Activated CD4-positive, alpha-beta memory T cell treated with anti-CD3 and anti-CD28 coated beads, Interleukin-2, amount 10 ng/mL, durations not matched to agents 7 days and 5 days (primary cell): ENCODE data around the gene MYBPH. TPM values are rescaled to one million over a fixed set of nuclear protein-coding genes. Genes with fewer than 3 reads are reported as not detected.

Experiments used
- CTCF ChIA-PET: fragments of 350-600 bp; sonication (Branson Sonifier 250); formaldehyde crosslinking; loops from one replicate; lab custom pipeline; 2021; ENCODE audit warnings: antibody characterized with exemption, inconsistent platforms; lab: Charles Lee
- POLR2A ChIA-PET: fragments of 350-600 bp; sonication (Branson Sonifier 250); formaldehyde crosslinking; loops from one replicate; lab custom pipeline; 2021; ENCODE audit warnings: antibody characterized with exemption; lab: Charles Lee
- DNase-seq: peaks from one replicate; pipeline ENCODE4 v3.0.0-alpha.2; 2020
- H3K27ac Mint-ChIP-seq: one replicate; pipeline ENCODE4 v1.8.0; 2021; ENCODE audit warnings: mild to moderate bottlenecking, mixed read lengths
- H3K27me3 Mint-ChIP-seq: one replicate; pipeline ENCODE4 v1.8.0; 2021; ENCODE audit warnings: mixed read lengths
- H3K36me3 Mint-ChIP-seq: one replicate; pipeline ENCODE4 v1.8.0; 2021; ENCODE audit warnings: low read depth, mixed read lengths
- H3K4me1 Mint-ChIP-seq: one replicate; pipeline ENCODE4 v1.8.0; 2021; ENCODE audit warnings: mixed read lengths
- H3K4me3 Mint-ChIP-seq: one replicate; pipeline ENCODE4 v1.8.0; 2021; ENCODE audit warnings: mild to moderate bottlenecking, mixed read lengths
- H3K9me3 Mint-ChIP-seq: one replicate; pipeline ENCODE4 v1.8.0; 2021; ENCODE audit warnings: mixed read lengths
- total RNA-seq, 2 experiments: library from RNA; stranded (reverse); gene quantifications; one replicate each; pipeline ENCODE4 v1.2.3, GENCODE V29; 2021

The MYBPH gene
- total RNA-seq, 2 experiments from 2014 or later: not detected

DNA sequence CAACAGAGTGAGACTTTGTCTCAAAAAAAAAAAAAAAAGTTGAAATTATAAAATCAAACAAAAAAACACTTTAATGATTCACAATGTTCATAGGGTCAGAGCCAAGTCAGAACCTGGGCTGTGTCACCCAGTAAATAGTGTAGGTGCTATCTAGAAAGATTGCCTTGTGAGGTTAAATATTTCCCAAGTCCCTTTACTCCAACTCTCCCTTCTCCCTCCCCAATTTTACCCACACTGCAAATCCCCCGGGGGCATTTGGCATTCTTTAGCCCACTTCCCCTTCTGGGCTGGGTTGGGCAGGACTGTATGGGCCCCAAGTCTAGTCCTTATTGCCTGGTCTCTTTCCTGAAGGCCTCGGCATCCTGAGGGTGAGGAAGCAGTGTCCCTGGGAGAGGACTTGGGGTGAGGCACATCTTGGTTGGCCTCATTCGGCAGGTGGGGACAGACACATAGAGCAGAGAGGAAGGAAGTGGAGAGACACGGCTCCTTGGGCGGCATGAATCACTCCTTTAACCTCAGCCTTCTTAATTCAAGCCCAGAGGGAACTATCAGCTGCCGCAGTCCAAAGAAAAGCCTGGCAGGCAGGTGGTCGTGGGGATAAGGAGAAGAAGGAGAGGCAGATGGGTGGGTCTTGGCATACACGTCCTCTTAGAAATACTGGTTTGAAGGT, 39.9 kb downstream of the MYBPH start:
- peaks cover 15% of the 10 kb centered on the region for H3K27me3 Mint-ChIP-seq
- peaks cover 11% of the 10 kb centered on the region for H3K4me1 Mint-ChIP-seq
- H3K27ac Mint-ChIP-seq: no peak overlapping the region
- DNase-seq: peak; percentile 50
- ChIA-PET CTCF (interaction anchor here (1.0 to 1.1 kb wide), 2 partner anchors 11 to 96 kb away, joined by 3 to 4 read pairs; no protein-coding TSS in a partner anchor), POLR2A (no interaction called here)
- H3K36me3 Mint-ChIP-seq: no peaks in the 10 kb centered on the region
- H3K9me3 Mint-ChIP-seq: no peaks in the 10 kb centered on the region
- H3K4me3 Mint-ChIP-seq: no peak overlapping the region

DNA sequence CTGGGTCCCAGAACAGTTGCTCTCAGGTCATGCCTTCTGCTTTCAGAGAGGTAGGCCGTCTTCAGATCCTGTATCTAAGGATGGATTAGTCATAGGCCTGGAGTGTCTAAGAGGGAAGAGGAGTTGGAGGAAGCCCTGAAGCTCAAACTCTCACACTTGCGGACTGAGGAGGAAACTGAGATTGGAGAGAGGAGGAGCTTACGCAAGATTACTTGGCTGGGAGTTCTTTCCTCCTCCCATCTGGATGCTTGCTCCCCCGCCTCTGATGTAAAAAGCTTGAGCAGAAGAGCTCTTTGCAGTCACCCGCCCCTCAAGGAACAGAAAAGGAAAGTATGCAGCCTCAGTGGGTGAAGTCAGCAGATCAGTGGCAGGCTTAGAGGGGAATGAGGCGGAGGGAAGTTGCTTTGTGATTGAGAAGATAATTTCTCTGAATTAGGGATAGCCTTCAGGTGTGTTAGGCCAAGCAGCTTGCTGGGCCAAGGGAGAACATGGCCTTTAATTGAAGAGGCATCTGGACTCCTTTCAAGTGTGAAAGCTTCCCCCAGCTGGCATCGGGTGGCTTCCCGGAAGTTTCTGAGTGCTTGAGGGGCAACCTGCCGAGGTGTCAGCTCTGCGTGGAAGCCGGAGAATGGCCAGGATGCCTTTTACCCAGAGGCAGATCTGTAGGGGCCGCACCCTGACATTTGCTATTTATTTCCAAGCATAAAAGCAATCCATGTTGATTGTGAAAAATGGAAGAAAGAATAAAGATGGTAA, 41.5 kb downstream of the MYBPH start:
- Mint-ChIP-seq H3K27me3 (peaks cover 27% of the 10 kb centered on the region), H3K36me3 (no peaks in the 10 kb centered on the region), H3K4me1 (peaks cover 11% of the 10 kb centered on the region), H3K9me3 (no peaks in the 10 kb centered on the region), H3K4me3 (no peak overlapping the region), H3K27ac (no peak overlapping the region)
- ChIA-PET POLR2A (no interaction called here), CTCF (interaction anchor here (1.4 to 1.7 kb wide), 3 partner anchors 17 to 82 kb away, joined by 4 to 6 read pairs (median 5); no protein-coding TSS in a partner anchor)
- DNase-seq: no peak

DNA sequence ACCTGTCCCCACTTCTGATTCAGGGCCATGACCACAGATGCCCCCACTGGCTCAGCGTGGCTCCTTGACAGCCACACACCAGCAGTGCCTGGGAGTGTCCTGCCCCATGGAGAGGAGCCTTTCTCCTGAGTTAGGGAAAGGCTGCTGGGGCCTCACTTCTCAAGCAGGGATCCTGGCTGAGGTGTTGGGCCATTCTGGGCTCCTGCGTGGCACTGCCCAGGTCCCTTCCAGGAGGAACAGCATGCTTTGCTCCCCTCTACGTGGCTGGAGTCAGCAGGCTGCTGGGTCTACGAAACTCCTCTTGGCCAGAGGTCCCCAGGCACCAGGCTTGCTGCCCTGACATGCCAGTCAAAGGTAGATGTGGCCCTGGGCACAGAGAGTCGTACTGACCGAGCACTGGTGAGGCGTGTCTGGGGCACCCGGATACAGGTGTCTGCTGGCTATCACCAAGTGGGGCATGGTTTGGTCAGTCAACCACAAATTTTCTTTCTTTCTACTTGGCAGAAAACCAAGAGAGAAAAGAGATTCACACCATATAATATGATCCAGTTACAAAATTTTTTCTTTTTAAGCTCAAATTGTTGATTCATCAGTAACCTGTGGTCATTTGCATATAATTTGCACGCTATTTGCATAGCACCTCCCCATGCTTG, 44.0 kb downstream of the MYBPH start:
- CTCF ChIA-PET: no interaction called here

DNA sequence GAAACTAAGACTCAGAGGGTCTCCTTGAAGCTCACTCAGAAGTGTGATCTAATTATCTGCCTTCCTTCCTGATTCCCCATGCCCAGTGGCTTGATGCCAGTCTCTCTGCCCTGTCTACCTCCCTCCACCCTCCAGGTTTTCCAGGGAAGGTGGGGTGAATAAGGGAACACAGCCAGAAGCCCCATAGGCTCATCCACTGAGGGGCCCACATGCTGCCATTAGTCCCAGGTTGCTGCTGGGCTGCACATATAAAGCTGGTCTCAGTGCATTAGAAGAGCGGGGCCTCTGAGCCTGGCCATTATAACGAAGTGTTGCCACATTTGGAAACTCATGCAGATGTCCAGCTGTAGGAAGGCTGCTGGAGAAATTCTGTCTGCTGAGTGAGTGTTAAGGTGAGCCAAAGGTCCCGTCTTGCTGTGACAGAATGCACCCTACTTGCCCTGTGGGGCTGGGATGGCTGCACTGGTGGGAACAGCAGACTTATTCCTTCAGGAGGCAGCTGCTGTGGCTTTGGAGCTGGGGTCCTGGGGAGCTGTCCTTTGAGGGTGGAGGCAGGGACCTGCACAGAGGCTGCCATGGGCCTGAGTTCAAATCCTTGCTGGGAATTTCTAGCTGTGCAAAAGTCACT, 45.2 kb downstream of the MYBPH start:
- no peak overlapping the region for H3K4me3 Mint-ChIP-seq
- no peaks in the 10 kb centered on the region for H3K36me3 Mint-ChIP-seq
- peaks cover 48% of the 10 kb centered on the region for H3K27me3 Mint-ChIP-seq
- POLR2A ChIA-PET: no interaction called here
- no peaks in the 10 kb centered on the region for H3K9me3 Mint-ChIP-seq
- peaks cover 2% of the 10 kb centered on the region for H3K4me1 Mint-ChIP-seq
- H3K27ac Mint-ChIP-seq: no peak overlapping the region
- CTCF ChIA-PET: interaction anchor here (1.5 kb wide), 1 partner anchor 13 kb away, joined by 4 read pairs; no protein-coding TSS in a partner anchor
- no peak for DNase-seq

More for the DNA sequence above, 44.0 kb downstream of the MYBPH start:
- H3K36me3 Mint-ChIP-seq: no peaks in the 10 kb centered on the region
- H3K27ac Mint-ChIP-seq: no peak overlapping the region
- H3K27me3 Mint-ChIP-seq: peaks cover 43% of the 10 kb centered on the region
- no peak overlapping the region for H3K4me3 Mint-ChIP-seq
- H3K9me3 Mint-ChIP-seq: no peaks in the 10 kb centered on the region
- peaks cover 13% of the 10 kb centered on the region for H3K4me1 Mint-ChIP-seq
- DNase-seq: no peak
- POLR2A ChIA-PET: no interaction called here

DNA sequence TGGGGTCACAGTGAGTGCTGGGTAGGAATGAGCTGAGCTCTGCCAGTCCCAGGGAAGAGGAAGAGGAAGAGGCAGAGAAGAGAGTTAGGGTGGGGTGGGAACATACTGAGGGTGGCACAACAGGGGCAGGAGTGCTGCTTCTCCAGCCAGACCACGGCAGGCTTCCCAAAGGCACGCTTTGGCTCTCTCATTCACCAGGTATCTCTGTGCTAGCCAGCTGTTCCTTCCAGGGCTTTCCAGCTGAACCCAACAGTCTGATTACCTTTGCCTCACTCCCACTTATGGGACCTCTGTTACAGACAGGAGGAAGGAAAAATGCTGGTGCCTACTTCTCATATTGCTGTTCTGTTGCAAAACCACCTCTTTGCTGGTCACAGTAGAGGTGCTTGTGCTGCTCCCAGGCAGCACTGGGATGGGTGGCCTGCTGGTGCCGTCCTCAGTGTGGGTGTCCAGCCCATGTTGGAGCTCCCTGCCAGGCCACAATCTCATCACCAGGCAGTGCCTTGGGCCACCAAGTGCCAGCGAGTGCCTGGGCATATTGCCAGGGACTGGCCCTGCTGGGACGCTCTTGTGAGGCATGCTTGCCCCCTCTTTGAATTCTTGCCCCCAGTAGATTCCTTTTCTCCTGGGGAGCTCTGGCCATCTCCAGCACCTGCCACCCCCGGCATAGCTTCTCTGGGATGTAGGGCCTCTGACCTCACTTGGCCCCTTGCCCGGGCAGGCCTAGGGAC, 46.0 kb downstream of the MYBPH start:
- Mint-ChIP-seq H3K27me3 (peaks cover 56% of the 10 kb centered on the region), H3K9me3 (no peaks in the 10 kb centered on the region), H3K4me3 (no peak overlapping the region), H3K4me1 (peaks cover 2% of the 10 kb centered on the region), H3K36me3 (no peaks in the 10 kb centered on the region), H3K27ac (no peak overlapping the region)
- POLR2A ChIA-PET: no interaction called here
- no peak for DNase-seq
- CTCF ChIA-PET: interaction anchor here (1.5 kb wide), 1 partner anchor 12 kb away, joined by 4 read pairs; no protein-coding TSS in a partner anchor

DNA sequence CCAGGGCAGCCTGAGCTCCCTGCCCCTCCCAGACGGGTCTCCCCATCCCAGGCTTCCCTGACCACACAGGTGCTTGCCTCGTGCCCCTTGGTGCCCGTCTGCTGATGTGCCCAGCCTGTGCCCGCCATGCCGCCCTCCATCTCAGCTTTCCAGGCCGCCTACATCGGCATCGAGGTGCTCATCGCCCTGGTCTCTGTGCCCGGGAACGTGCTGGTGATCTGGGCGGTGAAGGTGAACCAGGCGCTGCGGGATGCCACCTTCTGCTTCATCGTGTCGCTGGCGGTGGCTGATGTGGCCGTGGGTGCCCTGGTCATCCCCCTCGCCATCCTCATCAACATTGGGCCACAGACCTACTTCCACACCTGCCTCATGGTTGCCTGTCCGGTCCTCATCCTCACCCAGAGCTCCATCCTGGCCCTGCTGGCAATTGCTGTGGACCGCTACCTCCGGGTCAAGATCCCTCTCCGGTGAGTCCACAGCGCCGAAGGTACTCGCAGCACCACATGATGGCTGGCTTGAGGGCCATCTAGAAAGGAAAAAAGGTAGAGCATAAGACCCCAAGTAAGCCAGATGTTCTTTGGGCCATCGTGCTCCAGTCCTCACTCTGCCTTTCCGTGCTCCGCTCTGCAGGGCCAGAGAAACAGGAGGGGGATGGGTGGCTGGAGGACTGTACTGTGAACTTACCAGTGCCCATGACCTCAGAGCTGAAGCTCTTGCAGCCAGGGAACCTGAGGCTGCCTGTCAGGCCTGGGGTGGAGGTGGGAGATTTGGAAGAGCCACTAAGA, 46.7 kb downstream of the MYBPH start:
- H3K9me3 Mint-ChIP-seq: no peaks in the 10 kb centered on the region
- CTCF ChIA-PET: interaction anchor here (1.5 kb wide), 1 partner anchor 11 kb away, joined by 4 read pairs; no protein-coding TSS in a partner anchor
- H3K4me1 Mint-ChIP-seq: peaks cover 2% of the 10 kb centered on the region
- POLR2A ChIA-PET: no interaction called here
- no peaks in the 10 kb centered on the region for H3K36me3 Mint-ChIP-seq
- no peak overlapping the region for H3K27ac Mint-ChIP-seq
- H3K27me3 Mint-ChIP-seq: peaks cover 59% of the 10 kb centered on the region
- H3K4me3 Mint-ChIP-seq: no peak overlapping the region
- DNase-seq: no peak

DNA sequence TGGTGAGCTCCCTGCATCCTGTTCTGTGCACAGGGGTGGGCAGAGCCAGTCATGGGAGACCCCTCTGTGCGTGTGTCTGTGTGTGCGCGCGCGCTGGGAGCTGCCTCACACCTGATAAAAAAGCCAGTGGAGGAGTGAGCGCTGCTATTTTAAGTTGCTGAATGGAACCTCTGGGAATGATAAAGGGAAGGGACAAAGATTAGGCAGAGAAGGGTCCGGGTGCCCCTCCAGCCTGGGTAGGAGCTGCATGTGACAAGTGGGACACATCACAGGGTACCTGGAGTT, 47.3 kb downstream of the MYBPH start:
- CTCF ChIA-PET: interaction anchor here (1.1 kb wide), 1 partner anchor 11 kb away, joined by 7 read pairs; no protein-coding TSS in a partner anchor
- no peaks in the 10 kb centered on the region for H3K36me3 Mint-ChIP-seq
- peaks cover 62% of the 10 kb centered on the region for H3K27me3 Mint-ChIP-seq
- POLR2A ChIA-PET: no interaction called here
- no peaks in the 10 kb centered on the region for H3K9me3 Mint-ChIP-seq
- no peak overlapping the region for H3K27ac Mint-ChIP-seq
- peaks cover 2% of the 10 kb centered on the region for H3K4me1 Mint-ChIP-seq
- H3K4me3 Mint-ChIP-seq: no peak overlapping the region
- no peak for DNase-seq

DNA sequence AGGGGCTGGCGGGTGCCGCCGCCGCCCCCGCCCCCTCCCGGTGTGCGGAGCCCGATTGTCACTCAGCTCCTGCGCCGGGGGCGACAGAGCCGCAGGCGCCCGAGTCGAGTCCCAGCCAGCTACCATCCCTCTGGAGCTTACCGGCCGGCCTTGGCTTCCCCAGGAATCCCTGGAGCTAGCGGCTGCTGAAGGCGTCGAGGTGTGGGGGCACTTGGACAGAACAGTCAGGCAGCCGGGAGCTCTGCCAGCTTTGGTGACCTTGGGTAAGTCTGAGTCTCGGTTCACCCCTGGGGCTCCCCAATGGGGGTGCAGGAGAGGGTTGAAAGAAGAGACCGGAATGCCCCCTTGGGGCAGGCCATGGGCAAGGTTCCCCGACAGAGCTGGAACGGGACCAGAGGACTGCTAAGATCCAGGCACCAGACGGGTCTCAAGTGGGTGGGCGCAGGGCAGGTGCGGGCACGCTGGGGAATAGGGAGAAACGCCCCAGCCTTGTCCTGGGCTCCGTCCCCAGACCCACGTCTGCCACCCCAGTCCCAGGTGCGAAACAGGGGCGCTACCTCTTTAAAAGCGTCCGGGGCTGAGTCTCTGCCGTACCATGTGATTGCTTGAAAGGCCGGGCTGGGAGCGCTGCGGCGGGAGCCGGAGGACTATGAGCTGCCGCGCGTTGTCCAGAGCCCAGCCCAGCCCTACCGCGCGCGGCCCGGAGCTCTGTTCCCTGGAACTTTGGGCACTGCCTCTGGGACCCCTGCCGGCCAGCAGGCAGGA, 47.8 kb downstream of the MYBPH start, which contains the start of gene ADORA1:
ADORA1 (plus strand) TSS at position 61 of the 765 bp plus-strand sequence. CDS start 1,116 bp downstream, outside the sequence.
- Mint-ChIP-seq H3K9me3 (no peaks in the 10 kb centered on the region), H3K27ac (no peak within 1 kb of the TSS), H3K27me3 (peaks cover 62% of the 10 kb centered on the region), H3K4me3 (no peak within 1 kb of the TSS), H3K4me1 (peaks cover 2% of the 10 kb centered on the region), H3K36me3 (no peaks in the 10 kb centered on the region)
- ChIA-PET CTCF (interaction anchor here (1.1 kb wide), 2 partner anchors 10 to 139 kb away, joined by 3 to 7 read pairs; no protein-coding TSS in a partner anchor), POLR2A (no interaction called here)
- DNase-seq: no peak

DNA sequence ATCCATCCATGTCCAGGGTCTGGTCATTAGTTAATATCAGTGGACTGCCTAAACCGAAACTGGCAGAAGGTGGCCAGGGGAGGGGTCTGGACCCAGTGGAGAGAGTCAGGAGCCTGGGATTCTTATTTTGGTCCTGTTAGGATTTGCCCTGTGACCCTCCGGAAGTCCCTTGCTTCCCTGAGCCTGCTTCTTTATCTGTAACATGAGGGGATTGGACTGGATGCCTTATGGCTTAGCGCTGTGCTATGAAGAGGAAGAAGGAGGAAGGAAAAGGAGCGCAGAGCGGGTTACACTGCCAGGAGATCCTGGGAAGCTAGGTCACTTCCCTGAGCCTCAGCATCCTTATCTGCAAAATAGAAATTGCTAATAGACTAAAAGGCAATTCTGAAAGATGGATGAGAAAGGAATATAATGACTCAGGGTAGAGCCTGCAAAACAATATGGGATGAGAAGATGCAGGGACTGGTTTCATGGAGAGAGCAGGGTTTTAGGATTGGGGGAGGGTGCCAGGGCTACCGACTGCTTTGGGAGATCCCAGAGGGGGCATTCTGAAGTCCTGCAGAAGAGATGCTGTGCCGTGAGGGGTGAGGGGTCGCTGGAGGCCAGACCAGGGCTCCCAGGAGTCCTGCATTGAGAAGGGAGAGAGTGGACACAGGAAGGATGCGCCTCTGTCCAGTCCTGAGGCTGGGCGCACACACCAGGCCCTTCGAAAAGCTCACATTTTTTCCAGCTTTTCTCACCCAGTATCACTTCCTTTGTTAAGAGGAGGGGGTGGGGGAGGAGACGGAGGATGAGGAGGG, 48.6 kb downstream of the MYBPH start:
- Mint-ChIP-seq H3K27ac (no peak overlapping the region), H3K4me3 (no peak overlapping the region), H3K9me3 (no peaks in the 10 kb centered on the region), H3K4me1 (peaks cover 4% of the 10 kb centered on the region), H3K36me3 (no peaks in the 10 kb centered on the region), H3K27me3 (peaks cover 66% of the 10 kb centered on the region)
- no peak for DNase-seq
- POLR2A ChIA-PET: no interaction called here
- CTCF ChIA-PET: interaction anchor here (1.1 kb wide), 2 partner anchors 9 to 140 kb away, joined by 3 to 7 read pairs; no protein-coding TSS in a partner anchor

DNA sequence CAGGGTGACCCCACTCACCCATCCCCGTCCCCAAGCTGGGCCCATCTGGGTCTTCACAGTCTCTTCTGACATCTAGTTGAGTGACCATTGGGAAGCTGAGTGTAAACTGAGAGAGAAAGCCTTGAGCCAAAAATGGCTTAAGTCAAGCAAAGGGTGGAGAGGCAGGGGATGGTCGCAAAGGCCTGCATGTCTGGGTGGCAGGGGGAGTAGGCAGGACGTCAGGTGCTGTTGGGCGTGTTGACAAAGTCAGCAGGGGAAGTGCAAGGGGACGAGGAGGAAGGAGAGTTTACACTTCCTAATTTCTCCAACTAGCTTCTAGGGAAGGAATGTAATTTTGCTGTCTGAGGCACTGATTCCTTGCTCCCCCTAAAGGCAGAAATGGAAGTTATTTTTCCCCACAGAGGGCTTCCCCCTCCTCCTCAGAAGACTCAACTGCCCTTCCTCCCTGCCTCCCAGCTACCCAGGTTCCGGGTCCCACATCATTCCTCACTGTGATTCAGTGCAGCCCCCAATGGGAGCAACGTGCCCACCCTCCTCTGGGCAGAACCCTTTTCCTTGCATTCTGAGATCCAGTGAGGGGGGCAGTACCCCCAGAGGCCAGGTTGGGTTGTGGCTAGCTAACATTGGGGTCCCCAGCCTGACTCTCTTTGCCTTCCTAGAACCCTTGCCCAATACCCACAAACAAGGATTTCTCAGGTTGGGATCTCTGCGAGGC, 49.3 kb downstream of the MYBPH start:
- ChIA-PET POLR2A (no interaction called here), CTCF (interaction anchor here (1.1 kb wide), 1 partner anchor 141 kb away, joined by 3 read pairs; no protein-coding TSS in a partner anchor)
- no peaks in the 10 kb centered on the region for H3K9me3 Mint-ChIP-seq
- H3K4me1 Mint-ChIP-seq: peaks cover 11% of the 10 kb centered on the region
- no peak for DNase-seq
- H3K27me3 Mint-ChIP-seq: peaks cover 71% of the 10 kb centered on the region
- no peaks in the 10 kb centered on the region for H3K36me3 Mint-ChIP-seq
- H3K4me3 Mint-ChIP-seq: no peak overlapping the region
- no peak overlapping the region for H3K27ac Mint-ChIP-seq
